Pancreas (tissue), 10 donors: ENCODE measurements around the gene DNPH1. TPM values are rescaled to one million over a fixed set of nuclear protein-coding genes. Genes with fewer than 3 reads are reported as not detected.
A peak's percentile ranks its signal among the peaks of the same experiment; 100 is the strongest.

ENCODE experiments used
- ATAC-seq, 4 donors: fragments of 200-7000 bp; cut with Tn5 transposase; one replicate each; pipeline versions ENCODE4 v1.8.0 to v1.9.1; 2020; ENCODE audit warnings: mild to moderate bottlenecking in 4 of 4, moderate library complexity in 4 of 4
- DNase-seq, 6 donors: peaks; one replicate each; pipeline ENCODE4 v3.0.0-alpha.2; 2020
- FAIRE-seq: peaks from 2 replicates; lab custom pipeline; 2012; peaks lifted over from hg19 to GRCh38; lab: Jason Lieb, UNC
- H3K27ac ChIP-seq, 4 donors: fragments of 200-600 bp; sonication (generic); 1 replicate in 3 of 4; 2 replicates in 1 of 4; pipeline versions ENCODE4 v1.5.0 to v1.8.0; 2020
- H3K27me3 ChIP-seq, 4 donors: fragments of 200-600 bp; one replicate each; pipeline ENCODE4 v1.8.0; 2021
- H3K36me3 ChIP-seq, 3 donors: fragments of 200-600 bp; sonication (generic) in 1 of 3; one replicate each; pipeline versions ENCODE4 v1.5.0 to v1.8.0; 2020 to 2021
- H3K4me1 ChIP-seq, 3 donors: fragments of 200-600 bp; one replicate each; pipeline ENCODE4 v1.8.0; 2021
- H3K4me3 ChIP-seq, 4 donors: fragments of 200-600 bp; sonication (generic) in 2 of 4; one replicate each; pipeline versions ENCODE4 v1.5.0 to v1.8.0; 2020 to 2021
- H3K9me3 ChIP-seq, 4 donors: fragments of 200-600 bp; one replicate each; pipeline ENCODE4 v1.8.0; 2021
- WGBS, 2 donors: extraction: QIAGEN DNeasy Blood & Tissue Kit; methylation state at CpG; one replicate each; pipeline ENCODE4 v1.1.7; 2013; 5-methylcytosine and 5-hydroxymethylcytosine counted together
- intact Hi-C, 3 donors: fragments of 100-400 bp; cut with DNase I; formaldehyde crosslinking; loops; one replicate each; pipeline versions ENCODE4 v1.11.1 to v1.14.2; 2022
- polyA plus RNA-seq, 2 donors: library from polyadenylated mRNA; stranded (reverse); fragments of 200-250 nt; gene quantifications; one replicate each; pipeline ENCODE4 v1.2.3, GENCODE V29; 2013
- total RNA-seq, 6 donors: library from RNA; stranded (reverse); fragmentation: NEBNext Ultra II Directional in 4 of 6; extraction: Animal tissue kit (Norgen Biotek cat#: 25700) in 4 of 6; gene quantifications; one replicate each; pipeline versions ENCODE4 v1.2.1 to v1.2.4, GENCODE V29; 2021 to 2023
- TF ChIP-seq, protein P1 (sequence below), 4 donors: fragments of 200-600 bp; sonication (generic) in 3 of 4; IDR thresholded peaks; one replicate each; pipeline versions ENCODE4 v1.5.0 to v1.8.0; 2021; ENCODE audit warnings: antibody characterized with exemption in 4 of 4
- donor health status: healthy with polysubstance abuse.
- donor health status: DM: no; HTN: no; CAD: no; lungs with moderate emphysema.
- donor health status: DM: no; HTN: no; CAD: no.
- donor health status: control.
- donor health status: control.
- donor health status: Bipolar disorder and iron deficiency.
- donor health status: DM: yes; HTN: yes; CAD: no.
- donor health status: DM: no; HTN: no; CAD: no.
- donor health status: DM: no; HTN: no; CAD: no.
- donor health status: DM: yes; HTN: yes; CAD: no.

Gene DNPH1
- total and polyA plus RNA-seq, 8 donors, result 19.9 to 73.3 (median 43.2) TPM

DNA sequence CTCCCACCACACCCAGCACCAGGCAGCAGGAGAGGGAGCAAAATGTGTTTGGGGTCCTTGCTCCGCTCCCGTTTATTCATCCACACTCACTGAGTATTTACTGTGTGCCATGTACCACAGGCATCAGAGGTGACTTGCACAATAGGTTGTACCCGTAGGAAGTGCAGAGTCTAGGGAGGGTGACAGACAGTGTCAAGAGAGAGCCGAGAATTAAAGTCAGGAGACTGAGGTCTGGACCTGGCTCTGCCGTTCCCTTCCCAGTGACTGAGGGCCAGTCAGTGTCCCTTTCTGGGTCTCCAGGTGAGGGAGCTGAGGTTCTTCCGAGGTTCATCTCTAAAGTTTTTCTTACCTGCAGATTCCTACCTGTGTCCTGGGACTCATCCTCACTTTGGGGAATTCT is 36.3 kb upstream of the DNPH1 start:
- FAIRE-seq (no peak), ATAC-seq (no peak), DNase-seq (no peak)
- Histone ChIP-seq H3K4me1 (peaks cover 7 to 31% (median 16%) of the 10 kb centered on the region in 3 donors), H3K36me3 (no peaks in the 10 kb centered on the region), H3K9me3 (no peaks in the 10 kb centered on the region), H3K27me3 (no peaks in the 10 kb centered on the region), H3K4me3 (no peak overlapping the region), H3K27ac (no peak overlapping the region)
- 88 to 90% methylated on average over 6 of the region's 6 CpGs for WGBS, 2 donors
- intact Hi-C loops, result no loop called here
- TF ChIP-seq, protein P1, sequence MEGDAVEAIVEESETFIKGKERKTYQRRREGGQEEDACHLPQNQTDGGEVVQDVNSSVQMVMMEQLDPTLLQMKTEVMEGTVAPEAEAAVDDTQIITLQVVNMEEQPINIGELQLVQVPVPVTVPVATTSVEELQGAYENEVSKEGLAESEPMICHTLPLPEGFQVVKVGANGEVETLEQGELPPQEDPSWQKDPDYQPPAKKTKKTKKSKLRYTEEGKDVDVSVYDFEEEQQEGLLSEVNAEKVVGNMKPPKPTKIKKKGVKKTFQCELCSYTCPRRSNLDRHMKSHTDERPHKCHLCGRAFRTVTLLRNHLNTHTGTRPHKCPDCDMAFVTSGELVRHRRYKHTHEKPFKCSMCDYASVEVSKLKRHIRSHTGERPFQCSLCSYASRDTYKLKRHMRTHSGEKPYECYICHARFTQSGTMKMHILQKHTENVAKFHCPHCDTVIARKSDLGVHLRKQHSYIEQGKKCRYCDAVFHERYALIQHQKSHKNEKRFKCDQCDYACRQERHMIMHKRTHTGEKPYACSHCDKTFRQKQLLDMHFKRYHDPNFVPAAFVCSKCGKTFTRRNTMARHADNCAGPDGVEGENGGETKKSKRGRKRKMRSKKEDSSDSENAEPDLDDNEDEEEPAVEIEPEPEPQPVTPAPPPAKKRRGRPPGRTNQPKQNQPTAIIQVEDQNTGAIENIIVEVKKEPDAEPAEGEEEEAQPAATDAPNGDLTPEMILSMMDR (IDR thresholded peaks at IDR 0.05), result no peak

GRCh38 chr6:43264599-43265145 is 35.4 kb upstream of the DNPH1 start:
- Histone ChIP-seq H3K27ac (no peak overlapping the region), H3K27me3 (no peaks in the 10 kb centered on the region), H3K36me3 (no peaks in the 10 kb centered on the region), H3K4me1 (peaks cover 5 to 29% (median 16%) of the 10 kb centered on the region in 3 donors), H3K9me3 (no peaks in the 10 kb centered on the region), H3K4me3 (no peak overlapping the region)
- TF ChIP-seq, protein P1 (IDR thresholded peaks at IDR 0.05), result no peak
- FAIRE-seq (no peak), ATAC-seq (no peak), DNase-seq (peak in 1 of 6 donors; percentile 6)
- WGBS, 2 donors, result 74 to 87% methylated on average over 5 of the region's 5 CpGs
- intact Hi-C loops, result loop anchor here in 1 of 3 donors (5.0 kb wide), 1 partner anchor 93 kb away; no protein-coding TSS in a partner anchor

GRCh38 chr6:43263314-43264178 is 34.3 kb upstream of the DNPH1 start:
- intact Hi-C loops, result loop anchor here in 1 of 3 donors (5.0 kb wide), 1 partner anchor 94 kb away; no protein-coding TSS in a partner anchor
- H3K36me3 ChIP-seq, result no peaks in the 10 kb centered on the region
- H3K9me3 ChIP-seq, result no peaks in the 10 kb centered on the region
- TF ChIP-seq, protein P1 (IDR thresholded peaks at IDR 0.05), result peak; percentile 52 to 80 (median 64)
- H3K4me1 ChIP-seq, result peaks cover 0 to 18% (median 10%) of the 10 kb centered on the region in 3 donors
- peak; percentile 72 to 92 (median 82) for DNase-seq
- H3K27ac ChIP-seq, result no peak overlapping the region
- no peak for FAIRE-seq
- H3K4me3 ChIP-seq, result no peak overlapping the region
- WGBS, 2 donors, result 45 to 48% methylated on average over 12 of the region's 12 CpGs
- ATAC-seq, result peak; percentile 69 to 89 (median 84)
- no peaks in the 10 kb centered on the region for H3K27me3 ChIP-seq

DNA sequence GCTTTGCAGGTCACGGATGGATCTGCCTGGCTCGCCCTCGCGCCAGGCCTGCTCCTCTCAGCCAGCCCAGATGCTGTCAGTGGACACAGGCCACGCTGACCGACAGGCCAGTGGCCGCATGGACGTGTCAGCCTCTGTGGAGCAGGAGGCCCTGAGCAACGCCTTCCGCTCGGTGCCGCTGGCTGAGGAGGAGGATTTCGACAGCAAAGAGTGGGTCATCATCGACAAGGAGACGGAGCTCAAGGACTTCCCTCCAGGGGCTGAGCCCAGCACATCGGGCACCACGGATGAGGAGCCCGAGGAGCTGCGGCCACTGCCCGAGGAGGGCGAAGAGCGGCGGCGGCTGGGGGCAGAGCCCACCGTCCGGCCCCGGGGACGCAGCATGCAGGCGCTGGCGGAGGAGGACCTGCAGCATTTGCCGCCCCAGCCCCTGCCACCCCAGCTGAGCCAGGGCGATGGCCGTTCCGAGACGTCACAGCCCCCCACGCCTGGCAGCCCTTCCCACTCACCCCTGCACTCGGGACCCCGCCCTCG is 33.6 kb upstream of the DNPH1 start:
- whole genome bisulfite sequencing, 2 donors, result 73 to 81% methylated on average over 39 of the region's 39 CpGs
- no peaks in the 10 kb centered on the region for H3K36me3 ChIP-seq
- ATAC-seq (no peak), DNase-seq (peak in 2 of 6 donors; percentile 30 to 76), FAIRE-seq (no peak)
- no peaks in the 10 kb centered on the region for H3K27me3 ChIP-seq
- H3K4me3 ChIP-seq, result no peak overlapping the region
- TF ChIP-seq, protein P1 (IDR thresholded peaks at IDR 0.05), result no peak
- intact Hi-C loops, result loop anchor here in 1 of 3 donors (5.0 kb wide), 1 partner anchor 94 kb away; no protein-coding TSS in a partner anchor
- H3K27ac ChIP-seq, result no peak overlapping the region
- H3K4me1 ChIP-seq, result peaks cover 0 to 11% (median 3%) of the 10 kb centered on the region in 3 donors
- no peaks in the 10 kb centered on the region for H3K9me3 ChIP-seq
